Endothelial cell of umbilical vein (primary cell): ENCODE measurements around the gene C2orf68.

Experiments
- CTCF ChIP-seq, 2 donors: IDR thresholded peaks; 1 replicate in 1 of 2; 2 replicates in 1 of 2; pipeline ENCODE4 v1.5.1; 2011; ENCODE audit warnings: low read length in 2 of 2, mild to moderate bottlenecking in 2 of 2, moderate library complexity in 2 of 2, control low read depth in 1 of 2, inconsistent platforms in 1 of 2, low read depth in 1 of 2; ENCODE audit not compliant: insufficient read depth in 1 of 2; ENCODE audit errors: extremely low read depth in 1 of 2
- JUN ChIP-seq: IDR thresholded peaks from 2 replicates; pipeline ENCODE4 v1.6.1; 2011; ENCODE audit warnings: borderline replicate concordance, low read depth; ENCODE audit not compliant: insufficient read length, insufficient read depth

GRCh38 chr2:85623991-85624390 lies 12.1 kb upstream of the C2orf68 start:
- TF ChIP-seq CTCF (IDR thresholded peaks at IDR 0.05; ENCODE audit: extremely low read depth in 1 of 2, insufficient read depth in 1 of 2, low read depth in 1 of 2, low read length in 2 of 2) = no peak
- TF ChIP-seq JUN = no peak
